ENCODE measurements around the gene ARHGAP4.
A peak's percentile ranks its signal among the peaks of the same experiment; 100 is the strongest.

The ARHGAP4 gene

GRCh38 chrX:153961292-153961691 lies 35.2 kb upstream of the ARHGAP4 start:
- DNase-seq = no peak

DNA sequence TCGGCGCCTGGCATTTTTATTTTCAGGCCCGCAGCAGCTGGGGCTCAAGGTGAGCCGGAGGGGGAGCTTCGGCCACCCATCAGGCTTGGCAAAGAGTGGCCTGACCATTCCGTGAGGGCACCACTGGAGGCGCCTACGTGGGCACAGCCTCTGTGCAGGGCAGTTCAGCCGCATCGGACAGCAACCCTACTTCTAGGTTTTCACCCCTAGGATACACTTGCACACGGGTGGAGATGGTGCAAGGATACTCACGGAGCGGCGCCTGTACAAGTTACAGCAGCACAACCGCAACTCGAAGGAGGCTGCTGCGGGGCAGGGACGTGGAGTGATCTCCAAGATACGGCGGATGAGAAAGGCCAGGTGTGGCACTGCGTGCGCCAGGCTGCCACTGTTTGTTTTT lies 34.7 kb upstream of the ARHGAP4 start:
- DNase-seq = no peak

GRCh38 chrX:153960077-153960476 lies 34.0 kb upstream of the ARHGAP4 start:
- DNase-seq = no peak

GRCh38 chrX:153959649-153960048 lies 33.6 kb upstream of the ARHGAP4 start:
- no peak for DNase-seq

DNA sequence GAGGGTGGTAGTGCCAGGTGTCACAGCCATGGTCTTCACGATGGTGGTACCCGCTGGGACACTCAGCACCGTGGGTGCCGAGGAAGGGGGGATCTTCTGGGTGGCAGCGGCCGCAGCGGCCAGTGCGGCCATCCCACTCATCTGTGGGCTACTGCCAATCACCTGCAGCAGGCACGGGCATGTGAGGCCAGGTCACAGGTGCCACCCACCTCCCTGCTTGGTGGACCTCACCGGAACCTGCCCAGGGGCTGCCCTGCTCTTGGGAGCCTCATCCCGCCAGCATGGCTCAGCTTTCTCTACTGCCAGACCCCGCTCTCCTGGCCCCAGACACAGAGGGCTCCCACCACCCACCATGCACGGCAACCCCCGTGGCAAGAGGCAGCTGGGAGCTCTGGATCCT lies 32.5 kb upstream of the ARHGAP4 start:
- no peak for DNase-seq

GRCh38 chrX:153957224-153957623 lies 31.2 kb upstream of the ARHGAP4 start:
- DNase-seq = no peak

DNA sequence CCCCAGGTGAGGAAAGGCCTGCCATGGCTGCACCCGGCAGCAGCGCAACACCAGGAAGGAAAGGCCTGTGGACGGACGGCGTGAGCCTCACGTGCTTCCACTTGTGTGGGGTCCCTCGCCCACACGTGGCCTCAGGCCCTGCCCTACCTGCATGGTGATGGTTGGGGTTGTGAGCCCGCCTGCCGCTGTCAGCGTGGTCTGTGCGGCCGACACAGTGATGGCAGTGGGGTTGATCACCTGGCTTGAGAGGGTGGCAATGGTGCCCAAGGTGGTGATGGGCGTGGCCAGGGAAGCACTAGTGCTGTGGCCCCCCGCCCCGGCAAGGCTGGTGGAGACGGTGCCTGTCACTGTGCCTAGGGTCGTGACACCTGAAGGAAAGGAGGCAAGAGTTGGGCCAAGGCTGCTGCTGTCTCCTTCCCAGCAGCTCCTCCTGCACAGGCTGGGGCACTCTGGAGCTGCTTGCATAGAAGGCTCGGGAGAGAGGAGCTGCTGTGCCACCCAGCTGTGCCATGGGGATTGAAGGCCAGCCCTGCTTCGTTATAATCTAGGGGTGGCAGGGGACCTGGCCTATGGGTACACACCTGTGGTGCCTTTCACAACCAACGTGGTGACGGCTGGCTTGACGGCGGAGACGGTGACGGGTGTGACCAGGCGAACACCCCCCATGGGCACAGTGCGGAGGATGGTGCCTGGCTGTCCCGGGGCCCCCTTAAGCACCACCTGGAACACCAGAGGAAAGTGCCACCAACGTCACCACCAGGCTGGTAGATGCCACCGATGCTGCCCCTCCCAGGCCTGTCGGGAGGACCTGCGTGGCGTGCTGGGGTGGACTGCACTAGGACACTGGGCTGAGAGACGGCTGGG lies 30.2 kb upstream of the ARHGAP4 start:
- no peak for DNase-seq

- no peak for DNase-seq
These were observed 29.2 kb upstream of the ARHGAP4 start for GRCh38 chrX:153955228-153955732.

GRCh38 chrX:153954558-153955227 lies 28.6 kb upstream of the ARHGAP4 start:
- no peak for DNase-seq

GRCh38 chrX:153953892-153954557 lies 28.0 kb upstream of the ARHGAP4 start:
- DNase-seq = no peak

GRCh38 chrX:153953342-153953830 lies 27.3 kb upstream of the ARHGAP4 start:
- peak; percentile 71 for DNase-seq

- no peak for DNase-seq
These were observed 26.4 kb upstream of the ARHGAP4 start for GRCh38 chrX:153952373-153953026.

GRCh38 chrX:153951683-153952372 lies 25.8 kb upstream of the ARHGAP4 start:
- no peak for DNase-seq

- DNase-seq = no peak
These were observed 24.1 kb upstream of the ARHGAP4 start for GRCh38 chrX:153950127-153950526.

DNA sequence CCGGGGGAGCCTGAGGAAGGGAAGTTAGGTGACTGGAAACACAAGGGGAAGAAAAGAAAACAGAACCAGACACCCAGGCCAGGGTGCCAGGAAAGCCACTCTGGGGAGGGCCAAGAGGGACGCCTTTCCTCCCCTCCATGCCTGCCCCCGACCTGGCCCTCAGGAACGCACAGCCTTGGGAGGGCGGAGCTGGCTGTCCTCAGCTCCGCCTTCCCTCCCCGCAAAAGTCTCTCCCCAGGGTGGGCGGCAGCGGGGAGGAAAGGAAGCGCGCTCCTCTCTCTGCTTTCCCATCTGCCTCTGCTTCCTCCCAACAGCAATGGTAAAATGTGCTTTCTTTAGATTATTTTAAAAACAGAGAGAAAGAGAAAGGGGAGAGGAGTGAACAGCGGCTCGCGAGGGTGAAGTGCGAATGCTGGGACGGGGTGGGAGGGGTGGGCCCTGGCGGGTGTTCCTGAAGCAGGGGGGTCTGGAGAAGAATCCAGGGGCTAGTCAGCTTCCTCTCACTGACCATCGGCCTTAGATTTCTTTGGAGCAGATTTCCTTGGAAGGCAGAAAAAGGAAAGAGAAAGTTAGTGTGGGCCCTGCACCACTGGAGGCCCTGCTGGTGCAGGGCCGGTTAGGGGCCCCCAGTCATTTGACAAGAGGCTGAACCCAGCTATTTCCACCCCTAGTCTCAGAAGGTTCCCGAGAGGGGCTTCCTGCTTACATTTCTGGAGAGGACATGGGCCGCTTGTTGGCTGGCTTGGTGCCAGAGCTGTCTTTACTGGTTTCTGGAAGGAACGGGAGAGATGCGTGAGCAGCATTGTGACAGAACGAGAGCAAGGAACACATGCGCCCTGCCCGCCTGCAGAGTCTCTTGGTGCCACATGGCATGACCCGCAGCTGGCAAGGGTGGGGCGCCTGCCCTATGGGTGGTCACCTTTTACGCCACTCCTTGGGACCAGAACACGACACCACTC lies 23.1 kb upstream of the ARHGAP4 start:
- DNase-seq = no peak

GRCh38 chrX:153948002-153948466 lies 22.0 kb upstream of the ARHGAP4 start:
- DNase-seq = no peak

DNA sequence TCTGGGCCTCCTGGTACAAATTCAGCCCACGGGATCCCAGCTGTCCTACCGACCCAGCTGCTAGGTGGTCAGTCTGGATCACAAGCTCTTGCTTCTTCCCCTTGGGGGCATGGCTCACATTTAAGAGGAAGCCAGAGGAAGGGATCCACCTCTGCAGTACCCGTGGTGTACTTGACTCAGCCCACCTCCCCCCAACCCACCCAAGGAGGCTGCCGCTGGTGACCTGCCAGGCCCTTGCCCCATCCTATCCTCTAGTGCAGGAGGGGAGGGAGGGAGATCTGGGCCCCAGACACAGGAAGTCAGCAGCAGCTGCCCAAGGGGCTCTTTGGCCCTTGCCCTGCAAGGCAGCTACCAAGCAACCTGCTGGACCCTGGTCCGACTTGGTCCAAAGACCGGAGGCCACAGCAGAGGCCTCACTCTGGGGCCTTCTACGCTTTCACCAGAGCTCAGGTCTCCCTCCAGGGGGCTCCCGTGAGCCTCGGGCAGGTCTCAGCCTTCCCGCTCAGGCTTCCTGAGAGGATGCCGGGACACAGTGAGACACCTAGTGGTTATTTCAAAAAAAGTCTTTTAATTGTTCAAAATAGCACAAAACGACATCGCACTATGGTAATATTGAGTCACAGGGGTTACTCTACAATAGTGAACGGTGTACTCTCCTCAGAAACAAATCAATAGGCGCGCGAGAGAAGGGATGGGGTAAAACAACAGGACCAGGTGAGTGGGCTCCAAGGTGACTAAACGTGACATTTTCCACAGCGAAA lies 21.1 kb upstream of the ARHGAP4 start:
- DNase-seq = peak; percentile 80

DNA sequence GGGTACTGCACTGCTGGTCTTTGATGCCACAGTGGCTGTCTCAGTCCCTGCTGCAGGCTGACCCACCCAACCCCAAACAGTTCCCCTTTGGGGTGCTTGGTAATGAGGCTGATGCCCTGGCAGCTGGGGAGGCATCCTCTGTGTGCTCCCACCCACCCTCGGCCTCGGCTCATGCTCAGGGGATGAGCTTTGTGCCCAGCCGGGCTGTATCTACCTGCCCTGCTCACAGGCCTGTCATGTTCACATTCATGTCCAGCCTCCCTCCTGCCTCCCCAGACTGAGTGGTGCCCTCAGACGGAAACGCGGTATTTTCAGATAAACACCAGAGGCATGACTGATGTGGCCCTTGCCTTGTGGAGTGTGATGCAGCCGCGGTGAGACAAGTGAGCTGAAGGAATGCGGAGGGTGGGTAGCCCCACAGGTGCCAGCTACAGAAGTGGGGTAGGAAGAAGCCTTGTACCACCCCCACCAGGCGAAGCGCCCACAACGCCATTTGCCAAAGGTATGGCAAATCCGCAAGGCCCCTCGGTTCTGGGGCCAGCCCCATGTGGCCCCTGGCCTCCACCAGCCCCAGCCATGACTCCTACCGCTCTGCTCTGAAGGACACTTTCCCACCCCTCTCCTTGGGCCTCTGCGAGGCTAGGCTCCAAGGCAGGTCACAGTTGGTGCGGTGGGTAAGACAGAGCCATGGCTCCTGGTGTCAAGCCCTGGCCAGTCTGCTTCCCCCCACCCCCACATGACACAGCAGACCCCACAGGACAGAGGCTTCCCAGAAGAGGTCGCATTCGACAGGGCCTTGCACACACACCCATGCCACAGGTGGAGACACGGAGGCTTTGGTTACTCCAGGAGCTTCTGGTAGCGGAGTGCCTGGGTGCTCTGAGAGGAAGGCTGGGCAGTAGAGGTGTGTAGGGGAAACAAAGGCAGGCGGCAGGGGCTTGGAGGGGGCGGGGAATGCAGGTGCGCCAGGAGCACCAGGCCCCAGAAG lies 20.2 kb upstream of the ARHGAP4 start:
- DNase-seq = no peak

GRCh38 chrX:153944800-153945150 lies 18.7 kb upstream of the ARHGAP4 start:
- no peak for DNase-seq
